Measurements from ENCODE around the gene ETV3. TPM values are rescaled to one million over a fixed set of nuclear protein-coding genes. Genes with fewer than 3 reads are reported as not detected.

The ETV3 gene
- total and polyA plus RNA-seq, 10 of the 15 experiments (the other 5 are each of a cell fraction or from before 2014, with no cell fraction given), result 1.7 to 13.8 (median 7.2) TPM

DNA sequence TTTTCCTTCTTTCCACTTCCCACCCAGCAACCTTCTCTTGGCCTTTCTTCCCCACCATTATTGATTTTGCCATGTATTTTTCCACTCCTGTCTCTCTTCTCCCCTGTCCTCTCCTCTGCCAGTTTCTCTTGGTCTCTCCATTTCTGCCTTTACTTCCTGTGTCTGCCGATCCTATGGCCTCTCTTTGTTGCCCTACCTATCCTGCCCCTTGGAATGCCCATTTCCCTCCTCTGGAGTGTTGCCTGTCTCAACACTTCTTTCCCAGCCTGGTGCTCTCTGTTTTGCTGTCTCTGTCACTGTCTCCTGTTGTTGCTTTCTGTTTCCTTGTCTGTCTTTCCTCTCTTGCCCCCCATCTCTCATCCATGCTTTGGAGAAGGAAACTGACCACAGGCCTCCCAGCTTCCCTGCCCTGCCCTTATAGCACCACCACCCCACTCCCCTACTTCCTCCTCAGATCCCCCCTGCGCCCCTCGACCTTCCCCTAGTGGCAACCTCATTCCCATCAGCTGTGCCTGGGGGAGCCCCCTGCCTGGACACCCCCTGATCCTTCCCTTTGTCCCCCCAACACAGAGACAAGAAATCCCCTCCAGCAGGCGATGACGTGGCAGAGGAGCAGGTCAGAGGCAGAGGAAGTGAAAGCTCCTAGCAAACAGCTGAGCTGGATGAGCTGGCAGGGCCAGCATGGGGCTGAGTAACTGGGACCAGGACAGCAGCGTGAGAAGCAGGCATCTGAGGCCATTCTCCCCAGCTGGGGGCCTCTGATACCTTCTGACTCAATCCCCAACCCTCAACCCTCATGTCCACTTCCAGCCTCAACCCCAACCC lies 32.0 kb downstream of the ETV3 start (continued):
- peak; percentile 99 for TF ChIP-seq SPI1 (IDR thresholded peaks at IDR 0.05; ENCODE audit: borderline replicate concordance, insufficient read depth, low read depth, low read length)
- peak; percentile 65 for TF ChIP-seq BCL11A (IDR thresholded peaks at IDR 0.05; ENCODE audit: low read depth, low read length)
- peak; percentile 84 for TF ChIP-seq TCF12 (IDR thresholded peaks at IDR 0.05; ENCODE audit: low read depth, low read length)
- 0 out of 2 replicates have a peak, but pooled peaks have one; percentile 72 for TF ChIP-seq RCOR1 (conservative IDR thresholded peaks at IDR 0.05; ENCODE audit: low read depth, low read length)
- peak; percentile 91 for TF ChIP-seq ZNF687 (IDR thresholded peaks at IDR 0.05)
- TF ChIP-seq CUX1 (IDR thresholded peaks at IDR 0.05; ENCODE audit: insufficient replicate concordance, low read depth, low read length), result no peak
- TF ChIP-seq ATF2 (IDR thresholded peaks at IDR 0.05; ENCODE audit: low read length), result no peak
- TF ChIP-seq POLR2AphosphoS2 (IDR thresholded peaks at IDR 0.05; ENCODE audit: low read depth, low read length), result no peak
- TF ChIP-seq SKIL (IDR thresholded peaks at IDR 0.05; ENCODE audit: low read depth, poor library complexity, severe bottlenecking), result no peak
- TF ChIP-seq TCF7 (IDR thresholded peaks at IDR 0.05; ENCODE audit: borderline replicate concordance), result no peak
- TF ChIP-seq EGR1 (IDR thresholded peaks at IDR 0.05; ENCODE audit: borderline replicate concordance in 1 of 2, low read depth in 2 of 2, low read length in 2 of 2), result no peak
- no peak; the same call in 1 of the 2 replicates for TF ChIP-seq MLLT1 (IDR thresholded peaks at IDR 0.05)
- TF ChIP-seq YBX1 (IDR thresholded peaks at IDR 0.05), result no peak
- TF ChIP-seq RBBP5 (conservative IDR thresholded peaks at IDR 0.05), result no peak

All from GM12878 (cell line).